ENCODE measurements around the gene FBXL15.

- TF ChIP-seq POLR2AphosphoS5 (IDR thresholded peaks at IDR 0.05) = no peak
- TF ChIP-seq CTCF (IDR thresholded peaks at IDR 0.05) = no peak
- no peak for TF ChIP-seq POLR2A (IDR thresholded peaks at IDR 0.05)
Observed at GRCh38 chr10:102376901-102377300, 43.7 kb upstream of the FBXL15 start.
